Right atrium auricular region (tissue), 2 donors: ENCODE results near the gene PLEKHA8. TPM values are rescaled to one million over a fixed set of nuclear protein-coding genes. Genes with fewer than 3 reads are reported as not detected.

Experiments
- DNase-seq: peaks from one replicate; pipeline ENCODE4 v3.0.0-alpha.2; 2019; ENCODE audit warnings: low spot score
- H3K27ac ChIP-seq, 2 donors: fragments of 200-600 bp; sonication (generic); 1 replicate in 1 of 2; 2 replicates in 1 of 2; pipeline ENCODE4 v1.5.1; 2016 to 2019
- H3K27me3 ChIP-seq, 2 donors: fragments of 200-600 bp; sonication (generic); one replicate each; pipeline versions ENCODE4 v1.5.1 to v1.6.0; 2017 to 2019
- H3K36me3 ChIP-seq: fragments of 200-600 bp; sonication (generic); one replicate; pipeline ENCODE4 v1.5.1; 2016
- H3K4me1 ChIP-seq, 2 donors: fragments of 200-600 bp; sonication (generic); one replicate each; pipeline versions ENCODE4 v1.5.1 to v1.6.0; 2017 to 2019
- H3K4me3 ChIP-seq, 2 donors: fragments of 200-600 bp; sonication (generic); 1 replicate in 1 of 2; 2 replicates in 1 of 2; pipeline ENCODE4 v1.5.1; 2017 to 2019; ENCODE audit warnings: mild to moderate bottlenecking in 1 of 2, moderate library complexity in 1 of 2
- H3K9me3 ChIP-seq, 2 donors: fragments of 200-600 bp; sonication (generic); one replicate each; pipeline ENCODE4 v1.5.1; 2019
- CTCF ChIP-seq, 2 donors: fragments of 200-600 bp; sonication (generic); IDR thresholded peaks; one replicate each; pipeline ENCODE4 v1.5.1; 2019; ENCODE audit warnings: antibody characterized with exemption in 2 of 2
- total RNA-seq, 2 donors: library from RNA; depleted of rRNA; stranded (reverse); fragments of >200 nt; gene quantifications; one replicate each; pipeline ENCODE4 v1.1.0, GENCODE V29; 2016

Gene PLEKHA8
- total RNA-seq, 2 donors from 2014 or later, result 2.0 to 3.3 TPM

GRCh38 chr7:30112103-30112713 lies 84.0 kb downstream of the PLEKHA8 start:
- no peak overlapping the region for H3K4me3 ChIP-seq
- H3K36me3 ChIP-seq, result no peaks in the 10 kb centered on the region
- no peak for DNase-seq
- TF ChIP-seq CTCF (IDR thresholded peaks at IDR 0.05), result no peak
- H3K4me1 ChIP-seq, result no peaks in the 10 kb centered on the region
- H3K27me3 ChIP-seq, result no peaks in the 10 kb centered on the region
- H3K27ac ChIP-seq, result no peak overlapping the region
- H3K9me3 ChIP-seq, result peaks cover 0 to 18% of the 10 kb centered on the region in 2 donors

- peaks cover 0 to 14% of the 10 kb centered on the region in 2 donors for H3K9me3 ChIP-seq
- H3K36me3 ChIP-seq, result no peaks in the 10 kb centered on the region
- no peak for DNase-seq
- no peaks in the 10 kb centered on the region for H3K27me3 ChIP-seq
- no peaks in the 10 kb centered on the region for H3K4me1 ChIP-seq
- H3K27ac ChIP-seq, result no peak overlapping the region
- H3K4me3 ChIP-seq, result no peak overlapping the region
- no peak for TF ChIP-seq CTCF (IDR thresholded peaks at IDR 0.05)
Measured at GRCh38 chr7:30113144-30113543, 84.9 kb downstream of the PLEKHA8 start.

- no peak overlapping the region for H3K4me3 ChIP-seq
- H3K27me3 ChIP-seq, result no peaks in the 10 kb centered on the region
- no peak for DNase-seq
Measured at GRCh38 chr7:30114536-30115238, 86.5 kb downstream of the PLEKHA8 start.

GRCh38 chr7:30115709-30116297 lies 87.6 kb downstream of the PLEKHA8 start:
- DNase-seq, result no peak
- Histone ChIP-seq H3K27me3 (no peaks in the 10 kb centered on the region), H3K27ac (no peak overlapping the region), H3K9me3 (peaks cover 0 to 14% of the 10 kb centered on the region in 2 donors), H3K36me3 (no peaks in the 10 kb centered on the region), H3K4me3 (no peak overlapping the region), H3K4me1 (no peaks in the 10 kb centered on the region)
- no peak for TF ChIP-seq CTCF (IDR thresholded peaks at IDR 0.05)

More at GRCh38 chr7:30114536-30115238, 86.5 kb downstream of the PLEKHA8 start:
- H3K27ac ChIP-seq, result no peak overlapping the region
- H3K9me3 ChIP-seq, result peaks cover 0 to 14% of the 10 kb centered on the region in 2 donors
- no peaks in the 10 kb centered on the region for H3K4me1 ChIP-seq
- no peaks in the 10 kb centered on the region for H3K36me3 ChIP-seq
- TF ChIP-seq CTCF (IDR thresholded peaks at IDR 0.05), result no peak

- peak; percentile 71 for DNase-seq
- H3K4me3 ChIP-seq, result no peak overlapping the region
- no peaks in the 10 kb centered on the region for H3K36me3 ChIP-seq
- H3K9me3 ChIP-seq, result peaks cover 0 to 14% of the 10 kb centered on the region in 2 donors
- no peaks in the 10 kb centered on the region for H3K27me3 ChIP-seq
- TF ChIP-seq CTCF (IDR thresholded peaks at IDR 0.05), result no peak
- no peak overlapping the region for H3K27ac ChIP-seq
- no peaks in the 10 kb centered on the region for H3K4me1 ChIP-seq
Measured at GRCh38 chr7:30116771-30117170, 88.6 kb downstream of the PLEKHA8 start.
